HEK293T (cell line): ENCODE data around the gene BBS10.

Experiments used
- BHLHE40 ChIP-seq: fragments of 450-650 bp; IDR thresholded peaks from 2 replicates; pipeline ENCODE4 v1.6.1; 2016; ENCODE audit warnings: mild to moderate bottlenecking, moderate library complexity, borderline replicate concordance
- ELF4 ChIP-seq: fragments of 450-650 bp; IDR thresholded peaks from 2 replicates; pipeline ENCODE4 v1.6.1; 2017; ENCODE audit warnings: antibody characterized with exemption
- LEF1 ChIP-seq: fragments of 450-650 bp; IDR thresholded peaks from 2 replicates; pipeline ENCODE4 v1.6.1; 2017; ENCODE audit warnings: mild to moderate bottlenecking, borderline replicate concordance
- ZNF384 ChIP-seq: fragments of 450-650 bp; IDR thresholded peaks from 2 replicates; pipeline ENCODE4 v1.6.1; 2016

- TF ChIP-seq ELF4 (no peak), ZNF384 (no peak), LEF1 (no peak), BHLHE40 (no peak)
These were observed 17.9 kb upstream of the BBS10 start for GRCh38 chr12:76366163-76366562.
